Sigmoid colon (tissue), 7 donors: ENCODE results near the gene MYT1. TPM values are rescaled to one million over a fixed set of nuclear protein-coding genes. Genes with fewer than 3 reads are reported as not detected.

Source experiments
- DNase-seq: peaks from one replicate; pipeline ENCODE4 v3.0.0-alpha.2; 2019
- H3K27ac ChIP-seq, 4 donors: fragments of 200-600 bp; sonication (generic); one replicate each; pipeline ENCODE4 v1.5.1; 2016 to 2019; ENCODE audit warnings: mild to moderate bottlenecking in 1 of 4
- H3K27me3 ChIP-seq, 3 donors: fragments of 200-600 bp; sonication (generic); one replicate each; pipeline ENCODE4 v1.5.1; 2019; ENCODE audit warnings: mild to moderate bottlenecking in 1 of 3
- H3K36me3 ChIP-seq, 4 donors: fragments of 200-600 bp; sonication (generic); one replicate each; pipeline ENCODE4 v1.5.1; 2016 to 2019
- H3K4me1 ChIP-seq, 4 donors: fragments of 200-600 bp; sonication (generic); one replicate each; pipeline ENCODE4 v1.5.1; 2017 to 2019
- H3K4me3 ChIP-seq, 4 donors: fragments of 200-600 bp; sonication (generic); one replicate each; pipeline ENCODE4 v1.5.1; 2017 to 2019; ENCODE audit warnings: mild to moderate bottlenecking in 2 of 4, moderate library complexity in 1 of 4
- H3K9me3 ChIP-seq, 4 donors: fragments of 200-600 bp in 3 of 4; sonication (generic) in 3 of 4; one replicate each; pipeline versions ENCODE4 v1.5.1 to v1.6.1; 2013 to 2019
- EP300 ChIP-seq, 4 donors: sonication (generic); formaldehyde crosslinking; IDR thresholded peaks; one replicate each; pipeline ENCODE4 v1.6.1; 2017; ENCODE audit warnings: antibody characterized with exemption in 4 of 4
- POLR2A ChIP-seq, 2 donors: fragments of 450-650 bp; IDR thresholded peaks; one replicate each; pipeline ENCODE4 v1.6.1; 2016; ENCODE audit warnings: antibody characterized with exemption in 2 of 2, mild to moderate bottlenecking in 2 of 2, moderate library complexity in 2 of 2
- POLR2AphosphoS5 ChIP-seq, 4 donors: sonication (generic); formaldehyde crosslinking; IDR thresholded peaks; one replicate each; pipeline ENCODE4 v1.6.1; 2017; ENCODE audit warnings: antibody characterized with exemption in 4 of 4
- WGBS, 2 donors: extraction: QIAGEN DNeasy Blood & Tissue Kit; methylation state at CpG; one replicate each; pipeline ENCODE4 v1.1.7; 2013; 5-methylcytosine and 5-hydroxymethylcytosine counted together
- intact Hi-C: fragments of 100-400 bp; cut with DNase I; formaldehyde crosslinking; loops from one replicate; pipeline ENCODE4 v1.15.1; 2023
- polyA plus RNA-seq, 3 donors: library from polyadenylated mRNA; stranded (reverse); fragments of 200-250 nt; gene quantifications; one replicate each; pipeline ENCODE4 v1.2.3, GENCODE V29; 2013
- total RNA-seq, 4 donors: library from RNA; depleted of rRNA; stranded (reverse); fragments of >200 nt; gene quantifications; one replicate each; pipeline ENCODE4 v1.1.0, GENCODE V29; 2016
- TF ChIP-seq, protein P1 (sequence below), 4 experiments: fragments of 450-650 bp in 3 of 4; fragments of 200-600 bp in 1 of 4; IDR thresholded peaks; one replicate each; pipeline ENCODE4 v1.5.1; 2016 to 2019; ENCODE audit warnings: antibody characterized with exemption in 4 of 4, mild to moderate bottlenecking in 3 of 4, moderate library complexity in 2 of 4
- donor health status: healthy with polysubstance abuse.
- donor health status: Bipolar disorder and iron deficiency.
- donor health status: healthy.

The MYT1 gene
- total and polyA plus RNA-seq, 7 donors = under 0.01 to 1.1 (median 0.27) TPM; not detected in 2

DNA sequence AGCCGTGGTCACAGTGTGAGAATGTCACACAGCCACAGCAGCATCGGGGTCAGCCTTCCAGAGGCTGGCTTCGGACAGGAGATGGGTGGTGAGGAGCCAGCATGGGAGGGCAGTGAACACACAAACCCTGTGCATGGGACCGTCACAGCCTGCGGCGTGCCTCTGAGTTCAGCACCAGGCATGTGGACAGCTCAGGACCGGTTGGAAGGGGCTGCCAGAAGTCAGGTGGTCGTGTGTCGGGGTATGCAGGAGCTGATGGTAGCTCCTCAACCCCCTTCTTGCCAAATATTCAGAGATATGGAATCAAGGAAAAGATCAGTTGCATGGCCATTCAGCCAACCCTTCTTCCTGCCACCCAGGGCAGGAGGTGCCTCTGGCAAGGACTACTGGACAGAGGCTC, 28.2 kb downstream of the MYT1 start:
- no peaks in the 10 kb centered on the region for H3K9me3 ChIP-seq
- no peaks in the 10 kb centered on the region for H3K4me1 ChIP-seq
- H3K27ac ChIP-seq = no peak overlapping the region
- intact Hi-C loops = no loop called here
- no peak for DNase-seq
- TF ChIP-seq POLR2AphosphoS5 (IDR thresholded peaks at IDR 0.05) = no peak
- TF ChIP-seq POLR2A (IDR thresholded peaks at IDR 0.05) = no peak
- TF ChIP-seq, protein P1, sequence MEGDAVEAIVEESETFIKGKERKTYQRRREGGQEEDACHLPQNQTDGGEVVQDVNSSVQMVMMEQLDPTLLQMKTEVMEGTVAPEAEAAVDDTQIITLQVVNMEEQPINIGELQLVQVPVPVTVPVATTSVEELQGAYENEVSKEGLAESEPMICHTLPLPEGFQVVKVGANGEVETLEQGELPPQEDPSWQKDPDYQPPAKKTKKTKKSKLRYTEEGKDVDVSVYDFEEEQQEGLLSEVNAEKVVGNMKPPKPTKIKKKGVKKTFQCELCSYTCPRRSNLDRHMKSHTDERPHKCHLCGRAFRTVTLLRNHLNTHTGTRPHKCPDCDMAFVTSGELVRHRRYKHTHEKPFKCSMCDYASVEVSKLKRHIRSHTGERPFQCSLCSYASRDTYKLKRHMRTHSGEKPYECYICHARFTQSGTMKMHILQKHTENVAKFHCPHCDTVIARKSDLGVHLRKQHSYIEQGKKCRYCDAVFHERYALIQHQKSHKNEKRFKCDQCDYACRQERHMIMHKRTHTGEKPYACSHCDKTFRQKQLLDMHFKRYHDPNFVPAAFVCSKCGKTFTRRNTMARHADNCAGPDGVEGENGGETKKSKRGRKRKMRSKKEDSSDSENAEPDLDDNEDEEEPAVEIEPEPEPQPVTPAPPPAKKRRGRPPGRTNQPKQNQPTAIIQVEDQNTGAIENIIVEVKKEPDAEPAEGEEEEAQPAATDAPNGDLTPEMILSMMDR (IDR thresholded peaks at IDR 0.05) = no peak
- TF ChIP-seq EP300 (IDR thresholded peaks at IDR 0.05) = no peak
- no peak overlapping the region for H3K4me3 ChIP-seq
- H3K27me3 ChIP-seq = peaks cover 0 to 36% (median 3%) of the 10 kb centered on the region in 3 donors
- 64 to 79% methylated on average over 9 of the region's 9 CpGs for WGBS, 2 donors
- no peaks in the 10 kb centered on the region for H3K36me3 ChIP-seq

DNA sequence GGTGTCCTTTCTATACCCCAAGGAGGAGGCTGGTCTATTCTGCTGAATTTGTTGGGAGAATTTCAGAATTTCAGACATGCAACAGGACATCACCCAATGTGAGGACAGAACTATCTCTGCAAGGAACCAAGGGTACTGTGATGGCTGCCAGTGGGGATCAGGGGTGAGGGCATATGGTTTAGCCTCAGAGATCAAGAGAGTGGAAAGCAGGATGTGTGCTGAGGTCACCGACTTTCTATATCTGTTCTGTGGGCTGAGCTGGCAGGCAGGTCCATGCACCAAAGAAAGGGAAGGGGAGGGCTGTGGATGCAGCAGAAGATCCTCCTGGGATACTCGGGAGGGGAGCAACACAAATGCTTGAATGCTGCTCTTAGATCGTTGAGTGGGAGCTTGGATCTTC, 28.8 kb downstream of the MYT1 start:
- intact Hi-C loops = no loop called here
- Histone ChIP-seq H3K4me1 (no peaks in the 10 kb centered on the region), H3K27ac (no peak overlapping the region), H3K27me3 (peaks cover 0 to 39% (median 6%) of the 10 kb centered on the region in 3 donors), H3K36me3 (no peaks in the 10 kb centered on the region), H3K4me3 (no peak overlapping the region), H3K9me3 (no peaks in the 10 kb centered on the region)
- DNase-seq = no peak
- no peak for TF ChIP-seq EP300 (IDR thresholded peaks at IDR 0.05)
- TF ChIP-seq, protein P1 (IDR thresholded peaks at IDR 0.05) = no peak
- TF ChIP-seq POLR2AphosphoS5 (IDR thresholded peaks at IDR 0.05) = no peak
- TF ChIP-seq POLR2A (IDR thresholded peaks at IDR 0.05) = no peak
- 69 to 86% methylated on average over 3 of the region's 3 CpGs for WGBS, 2 donors

DNA sequence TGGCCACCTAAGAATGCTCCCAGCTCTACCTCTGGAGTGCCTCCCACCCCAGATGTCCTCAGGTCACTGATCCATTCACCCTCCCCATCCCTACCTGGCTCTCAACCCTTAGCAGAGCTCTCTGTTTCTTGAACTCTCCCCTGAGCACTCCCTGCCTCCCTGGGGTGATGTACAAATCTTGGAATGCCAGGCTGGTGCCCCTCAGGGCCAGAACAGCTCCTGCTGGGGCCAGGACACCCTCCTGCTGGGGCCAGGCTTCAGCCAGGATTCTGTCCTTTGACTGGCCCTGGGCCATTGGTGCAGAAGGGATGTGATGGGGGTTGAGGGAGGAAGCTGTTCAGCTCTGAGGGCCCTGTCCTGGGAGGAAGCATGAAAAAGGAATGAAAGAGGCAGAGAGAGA, 30.0 kb downstream of the MYT1 start:
- DNase-seq = no peak
- intact Hi-C loops = no loop called here
- Histone ChIP-seq H3K36me3 (no peaks in the 10 kb centered on the region), H3K4me3 (no peak overlapping the region), H3K27ac (no peak overlapping the region), H3K4me1 (no peaks in the 10 kb centered on the region), H3K27me3 (peaks cover 0 to 36% (median 6%) of the 10 kb centered on the region in 3 donors), H3K9me3 (no peaks in the 10 kb centered on the region)
- TF ChIP-seq EP300 (IDR thresholded peaks at IDR 0.05) = no peak
- TF ChIP-seq POLR2A (IDR thresholded peaks at IDR 0.05) = no peak
- TF ChIP-seq, protein P1 (IDR thresholded peaks at IDR 0.05) = no peak
- TF ChIP-seq POLR2AphosphoS5 (IDR thresholded peaks at IDR 0.05) = no peak

- no peaks in the 10 kb centered on the region for H3K9me3 ChIP-seq
- no peak overlapping the region for H3K4me3 ChIP-seq
- H3K36me3 ChIP-seq = no peaks in the 10 kb centered on the region
- TF ChIP-seq POLR2AphosphoS5 (IDR thresholded peaks at IDR 0.05) = no peak
- TF ChIP-seq POLR2A (IDR thresholded peaks at IDR 0.05) = no peak
- TF ChIP-seq, protein P1 (IDR thresholded peaks at IDR 0.05) = no peak
- no peak for TF ChIP-seq EP300 (IDR thresholded peaks at IDR 0.05)
- peaks cover 0 to 42% (median 6%) of the 10 kb centered on the region in 3 donors for H3K27me3 ChIP-seq
- intact Hi-C loops = no loop called here
- H3K27ac ChIP-seq = no peak overlapping the region
- WGBS, 2 donors = 87 to 94% methylated on average over 15 of the region's 15 CpGs
- DNase-seq = no peak
- H3K4me1 ChIP-seq = no peaks in the 10 kb centered on the region
Observed at GRCh38 chr20:64196309-64196708, 32.1 kb downstream of the MYT1 start.

GRCh38 chr20:64196847-64197306, 32.6 kb downstream of the MYT1 start:
- intact Hi-C loops = no loop called here
- TF ChIP-seq EP300 (IDR thresholded peaks at IDR 0.05) (no peak), POLR2AphosphoS5 (IDR thresholded peaks at IDR 0.05) (no peak), POLR2A (IDR thresholded peaks at IDR 0.05) (no peak)
- TF ChIP-seq, protein P1 (IDR thresholded peaks at IDR 0.05) = no peak
- H3K9me3 ChIP-seq = no peaks in the 10 kb centered on the region
- no peak overlapping the region for H3K4me3 ChIP-seq
- DNase-seq = no peak
- no peak overlapping the region for H3K27ac ChIP-seq
- peaks cover 0 to 36% (median 6%) of the 10 kb centered on the region in 3 donors for H3K27me3 ChIP-seq
- H3K36me3 ChIP-seq = no peaks in the 10 kb centered on the region
- WGBS, 2 donors = 85 to 86% methylated on average over 11 of the region's 11 CpGs
- no peaks in the 10 kb centered on the region for H3K4me1 ChIP-seq
